CD4-positive, alpha-beta T cell (primary cell): Measurements from ENCODE around the gene THADA. TPM values are rescaled to one million over a fixed set of nuclear protein-coding genes. Genes with fewer than 3 reads are reported as not detected.
A peak's percentile ranks its signal among the peaks of the same experiment; 100 is the strongest.

Source experiments
- ATAC-seq: fragments of 200-7000 bp; cut with Tn5 transposase; one replicate; pipeline ENCODE4 v1.10.0; 2022; ENCODE audit warnings: mild to moderate bottlenecking; ENCODE audit not compliant: poor library complexity
- CTCF ChIA-PET: fragments of 350-600 bp; sonication (Branson Sonifier 250); formaldehyde crosslinking; loops from one replicate; lab custom pipeline; 2021; ENCODE audit warnings: antibody characterized with exemption, inconsistent platforms; lab: Charles Lee
- POLR2A ChIA-PET: fragments of 350-600 bp; sonication (Branson Sonifier 250); formaldehyde crosslinking; loops from one replicate; lab custom pipeline; 2021; ENCODE audit warnings: antibody characterized with exemption, inconsistent platforms; lab: Charles Lee
- DNase-seq, 14 experiments: peaks; one replicate each; pipeline ENCODE4 v3.0.0-alpha.2; 2013 to 2020; ENCODE audit warnings: mixed read lengths in 2 of 14
- H3K27ac ChIP-seq, 2 donors: one replicate each; pipeline versions ENCODE4 v1.5.1 to v1.7.0; 2013; ENCODE audit warnings: low read length in 2 of 2, low read depth in 1 of 2, mild to moderate bottlenecking in 1 of 2
- H3K27me3 ChIP-seq, 2 experiments: 1 replicate in 1 of 2; 2 replicates in 1 of 2; pipeline versions ENCODE4 v1.6.1 to v1.7.0; 2013; ENCODE audit warnings: low read length in 2 of 2, control low read depth in 1 of 2, mild to moderate bottlenecking in 1 of 2, moderate library complexity in 1 of 2; ENCODE audit not compliant: insufficient read depth in 2 of 2, control insufficient read depth in 1 of 2
- H3K36me3 ChIP-seq: one replicate; pipeline ENCODE4 v1.6.1; 2013; ENCODE audit warnings: low read length, control low read depth; ENCODE audit not compliant: insufficient read depth
- H3K4me1 ChIP-seq: one replicate; pipeline ENCODE4 v1.6.1; 2013; ENCODE audit warnings: low read length, control low read depth; ENCODE audit not compliant: insufficient read depth
- H3K4me3 ChIP-seq: one replicate; pipeline ENCODE4 v1.5.1; 2013; ENCODE audit warnings: mild to moderate bottlenecking, low read length, moderate library complexity
- H3K9me3 ChIP-seq, 2 experiments: 1 replicate in 1 of 2; 2 replicates in 1 of 2; pipeline versions ENCODE4 v1.6.1 to v1.7.0; 2013; ENCODE audit warnings: low read length in 2 of 2, mild to moderate bottlenecking in 2 of 2, control low read depth in 1 of 2, moderate library complexity in 1 of 2; ENCODE audit not compliant: control insufficient read depth in 1 of 2, insufficient read depth in 1 of 2
- H3K27ac Mint-ChIP-seq: one replicate; pipeline ENCODE4 v1.8.0; 2020; ENCODE audit warnings: mixed read lengths
- H3K27me3 Mint-ChIP-seq: one replicate; pipeline ENCODE4 v1.8.0; 2021; ENCODE audit warnings: mixed read lengths
- H3K36me3 Mint-ChIP-seq: one replicate; pipeline ENCODE4 v1.8.0; 2021; ENCODE audit warnings: low read depth, mixed read lengths
- H3K4me1 Mint-ChIP-seq: one replicate; pipeline ENCODE4 v1.8.0; 2021; ENCODE audit warnings: low read depth, mixed read lengths
- H3K4me3 Mint-ChIP-seq: one replicate; pipeline ENCODE4 v1.8.0; 2020; ENCODE audit warnings: mild to moderate bottlenecking, mixed read lengths
- H3K9me3 Mint-ChIP-seq: one replicate; pipeline ENCODE4 v1.8.0; 2020; ENCODE audit warnings: mixed read lengths
- intact Hi-C, 2 experiments: fragments of 100-400 bp; cut with DNase I in 1 of 2; cut with micrococcal nuclease in 1 of 2; formaldehyde crosslinking; loops; one replicate each; pipeline versions ENCODE4 v1.15.1 to v1.9.0; 2023 to 2025; cut with DNase I, micrococcal nuclease
- total RNA-seq, 174 experiments: library from RNA in 2 of 174; stranded (reverse) in 2 of 174; gene quantifications; one replicate each; pipeline ENCODE4 v1.2.3 and lab custom pipeline; 2021 to 2026
- TF ChIP-seq, protein P1 (sequence below): fragments of 200-600 bp; IDR thresholded peaks from one replicate; pipeline ENCODE4 v1.8.0; 2022; ENCODE audit warnings: antibody characterized with exemption, mild to moderate bottlenecking

The THADA gene
- total RNA-seq, 2 experiments from 2014 or later, result 29.3 to 32.9 TPM

DNA sequence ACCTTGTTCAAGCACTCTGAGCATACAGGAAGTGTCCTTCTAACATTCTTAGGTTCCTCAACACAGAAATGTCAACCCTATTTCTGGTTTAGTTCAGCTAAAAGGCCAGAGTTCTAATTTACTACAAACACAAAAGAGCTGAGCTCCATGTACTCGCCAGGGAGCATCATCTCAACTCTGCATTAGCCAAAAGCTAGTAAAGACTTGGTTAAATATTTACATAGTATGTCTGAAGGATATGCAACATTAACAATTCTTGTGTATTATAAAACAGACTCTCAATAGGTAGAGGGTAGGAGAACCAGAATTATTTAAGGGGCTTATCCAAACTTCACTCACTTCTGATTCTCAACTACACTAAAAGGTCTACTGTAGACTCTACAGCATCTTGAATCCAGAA, 154.6 kb downstream of the THADA start:
- H3K4me3 ChIP-seq, result no peak overlapping the region
- ATAC-seq, result no peak
- intact Hi-C loops, result no loop called here
- TF ChIP-seq, protein P1, sequence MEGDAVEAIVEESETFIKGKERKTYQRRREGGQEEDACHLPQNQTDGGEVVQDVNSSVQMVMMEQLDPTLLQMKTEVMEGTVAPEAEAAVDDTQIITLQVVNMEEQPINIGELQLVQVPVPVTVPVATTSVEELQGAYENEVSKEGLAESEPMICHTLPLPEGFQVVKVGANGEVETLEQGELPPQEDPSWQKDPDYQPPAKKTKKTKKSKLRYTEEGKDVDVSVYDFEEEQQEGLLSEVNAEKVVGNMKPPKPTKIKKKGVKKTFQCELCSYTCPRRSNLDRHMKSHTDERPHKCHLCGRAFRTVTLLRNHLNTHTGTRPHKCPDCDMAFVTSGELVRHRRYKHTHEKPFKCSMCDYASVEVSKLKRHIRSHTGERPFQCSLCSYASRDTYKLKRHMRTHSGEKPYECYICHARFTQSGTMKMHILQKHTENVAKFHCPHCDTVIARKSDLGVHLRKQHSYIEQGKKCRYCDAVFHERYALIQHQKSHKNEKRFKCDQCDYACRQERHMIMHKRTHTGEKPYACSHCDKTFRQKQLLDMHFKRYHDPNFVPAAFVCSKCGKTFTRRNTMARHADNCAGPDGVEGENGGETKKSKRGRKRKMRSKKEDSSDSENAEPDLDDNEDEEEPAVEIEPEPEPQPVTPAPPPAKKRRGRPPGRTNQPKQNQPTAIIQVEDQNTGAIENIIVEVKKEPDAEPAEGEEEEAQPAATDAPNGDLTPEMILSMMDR, result no peak
- H3K9me3 ChIP-seq, result no peaks in the 10 kb centered on the region
- POLR2A ChIA-PET, result no interaction called here
- peaks cover 72% of the 10 kb centered on the region for H3K36me3 Mint-ChIP-seq
- CTCF ChIA-PET, result no interaction called here
- no peak overlapping the region for H3K27ac Mint-ChIP-seq
- H3K36me3 ChIP-seq, result no peaks in the 10 kb centered on the region
- no peaks in the 10 kb centered on the region for H3K27me3 ChIP-seq
- H3K4me1 ChIP-seq, result no peaks in the 10 kb centered on the region
- DNase-seq, result no peak
- no peaks in the 10 kb centered on the region for H3K9me3 Mint-ChIP-seq
- H3K27ac ChIP-seq, result no peak overlapping the region
- H3K27me3 Mint-ChIP-seq, result no peaks in the 10 kb centered on the region
- H3K4me1 Mint-ChIP-seq, result peaks cover 3% of the 10 kb centered on the region
- H3K4me3 Mint-ChIP-seq, result no peak overlapping the region

DNA sequence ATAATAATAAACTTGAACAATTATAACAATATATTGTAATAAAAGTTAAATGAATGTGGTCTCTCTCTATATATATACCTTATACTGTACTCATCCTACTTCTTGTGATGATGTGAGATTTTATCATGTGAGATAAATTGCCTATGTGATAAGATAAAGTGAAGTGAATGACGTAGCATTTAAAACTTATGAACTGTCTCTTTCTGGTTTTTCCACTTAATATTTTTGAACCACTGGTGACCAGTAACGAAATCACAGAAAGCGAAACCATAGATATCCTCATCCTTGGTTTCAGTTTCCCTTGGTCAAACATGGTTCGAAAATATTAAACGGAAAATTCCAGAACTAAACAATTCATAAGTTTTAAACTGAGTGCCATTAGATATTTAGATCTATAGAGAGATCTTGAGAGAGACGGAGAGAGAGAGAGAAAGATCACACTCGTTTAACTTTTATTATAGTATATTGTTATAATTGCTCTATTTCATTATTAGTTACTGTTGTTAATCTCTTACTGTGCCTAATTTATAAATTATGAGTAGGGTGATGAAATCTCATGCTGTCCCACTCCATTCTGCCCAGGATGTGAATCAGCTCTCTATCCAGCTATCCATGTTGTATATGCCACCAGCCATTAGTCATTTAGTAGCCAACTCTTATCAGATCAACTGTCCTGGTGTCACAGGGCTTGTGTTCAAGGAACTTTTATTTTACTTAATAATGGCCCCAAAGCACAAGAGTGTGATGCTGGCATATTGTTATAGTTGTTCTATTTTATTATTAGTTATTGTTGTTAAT, 156.8 kb downstream of the THADA start:
- POLR2A ChIA-PET, result no interaction called here
- no peak for ATAC-seq

DNA sequence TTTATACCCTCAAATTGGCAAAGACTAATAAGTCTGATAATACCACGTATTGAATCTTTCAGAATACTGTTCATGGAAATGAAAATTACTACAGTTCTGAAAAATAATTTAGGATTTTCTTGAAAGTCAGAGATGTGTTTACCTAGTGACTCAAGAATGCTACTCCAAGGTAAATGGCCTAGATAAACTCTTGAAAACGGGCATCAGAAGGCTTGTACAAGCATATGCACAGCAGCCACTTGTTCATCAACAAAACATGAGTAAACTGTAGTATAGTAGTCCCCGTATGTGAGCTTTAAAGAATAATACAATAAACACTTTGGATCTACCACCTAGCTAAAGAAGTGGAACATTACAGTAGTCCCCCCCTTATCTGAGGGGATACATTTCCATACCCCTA, 157.5 kb downstream of the THADA start:
- no peaks in the 10 kb centered on the region for H3K4me1 ChIP-seq
- H3K27ac ChIP-seq, result no peak overlapping the region
- ATAC-seq (no peak), DNase-seq (no peak)
- H3K4me3 ChIP-seq, result no peak overlapping the region
- TF ChIP-seq, protein P1, result no peak
- Mint-ChIP-seq H3K27ac (no peak overlapping the region), H3K4me3 (no peak overlapping the region), H3K27me3 (no peaks in the 10 kb centered on the region), H3K9me3 (no peaks in the 10 kb centered on the region), H3K4me1 (peaks cover 3% of the 10 kb centered on the region), H3K36me3 (peaks cover 54% of the 10 kb centered on the region)
- no peaks in the 10 kb centered on the region for H3K27me3 ChIP-seq
- no peaks in the 10 kb centered on the region for H3K9me3 ChIP-seq
- CTCF ChIA-PET, result no interaction called here
- peaks cover 3% of the 10 kb centered on the region for H3K36me3 ChIP-seq
- POLR2A ChIA-PET, result no interaction called here
- intact Hi-C loops, result no loop called here

More for the DNA sequence above, 156.8 kb downstream of the THADA start:
- no peaks in the 10 kb centered on the region for H3K9me3 ChIP-seq
- DNase-seq, result peak in 1 of 14 experiments; percentile 15
- peaks cover 3% of the 10 kb centered on the region for H3K4me1 Mint-ChIP-seq
- H3K36me3 Mint-ChIP-seq, result peaks cover 58% of the 10 kb centered on the region
- no peaks in the 10 kb centered on the region for H3K27me3 Mint-ChIP-seq
- no peak overlapping the region for H3K4me3 ChIP-seq
- no peaks in the 10 kb centered on the region for H3K9me3 Mint-ChIP-seq
- H3K4me3 Mint-ChIP-seq, result no peak overlapping the region
- peaks cover 2% of the 10 kb centered on the region for H3K36me3 ChIP-seq
- H3K27ac ChIP-seq, result no peak overlapping the region
- no peak overlapping the region for H3K27ac Mint-ChIP-seq
- intact Hi-C loops, result no loop called here
- no peaks in the 10 kb centered on the region for H3K4me1 ChIP-seq
- CTCF ChIA-PET, result no interaction called here
- TF ChIP-seq, protein P1, result no peak
- no peaks in the 10 kb centered on the region for H3K27me3 ChIP-seq
